PFSK-1 (cell line): Measurements from ENCODE around the gene RAPGEF5.

Experiments used
- POLR2AphosphoS5 ChIP-seq: IDR thresholded peaks from 2 replicates; pipeline ENCODE4 v1.6.1; 2012; ENCODE audit warnings: low read depth, mild to moderate bottlenecking, control low read depth, low read length, moderate library complexity
- REST ChIP-seq, 2 experiments: IDR thresholded peaks; 2 replicates each; pipeline versions ENCODE4 v1.6.1 to v1.8.0; 2011 to 2012; ENCODE audit warnings: low read depth in 2 of 2, low read length in 2 of 2, control low read depth in 1 of 2, inconsistent platforms in 1 of 2, mild to moderate bottlenecking in 1 of 2, moderate library complexity in 1 of 2; ENCODE audit not compliant: insufficient read depth in 1 of 2

- no peak for TF ChIP-seq REST (IDR thresholded peaks at IDR 0.05; ENCODE audit: insufficient read depth in 1 of 2, low read depth in 2 of 2, low read length in 2 of 2)
- TF ChIP-seq POLR2AphosphoS5: no peak
Measured at GRCh38 chr7:22189230-22189629, 167.7 kb downstream of the RAPGEF5 start.
